NOMO-1 treated with dmso at 0.1 percent for 144 hours (cell line): ENCODE measurements around the gene WWOX.

ENCODE experiments used
- DNase-seq: peaks from one replicate; lab custom pipeline; 2025; ENCODE audit not compliant: unreplicated experiment; lab: John Stamatoyannopoulos, UW

WWOX gene

DNA sequence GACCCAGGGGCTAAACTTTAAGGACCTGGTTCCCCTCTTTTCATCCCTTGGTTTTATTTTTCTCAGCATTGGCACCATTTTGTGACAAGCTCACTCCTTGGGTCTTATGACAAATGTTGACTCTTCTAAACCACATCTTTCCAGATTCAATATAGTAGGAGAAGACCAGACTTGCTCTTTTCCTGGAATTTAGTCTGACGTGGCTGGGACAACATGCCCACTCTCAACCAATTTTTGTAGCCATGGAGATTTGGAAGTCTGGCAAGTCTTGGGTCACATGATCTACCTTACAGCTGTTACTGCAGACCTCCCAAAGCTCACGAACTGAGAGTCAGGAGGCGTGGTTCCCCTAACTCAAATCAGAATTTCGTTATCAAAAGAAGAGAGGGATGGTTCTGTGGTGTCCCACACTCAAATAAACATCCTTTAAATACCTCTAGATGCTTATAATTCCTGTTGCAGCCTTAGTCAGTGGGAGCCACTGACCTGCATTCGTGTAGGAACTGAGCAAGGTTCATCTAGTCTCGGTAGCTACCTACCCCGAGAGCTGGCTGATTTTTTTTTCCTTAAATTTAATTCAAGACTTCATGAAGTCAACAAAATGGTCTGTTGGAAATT lies 817.6 kb downstream of the WWOX start:
- DNase-seq = no peak

DNA sequence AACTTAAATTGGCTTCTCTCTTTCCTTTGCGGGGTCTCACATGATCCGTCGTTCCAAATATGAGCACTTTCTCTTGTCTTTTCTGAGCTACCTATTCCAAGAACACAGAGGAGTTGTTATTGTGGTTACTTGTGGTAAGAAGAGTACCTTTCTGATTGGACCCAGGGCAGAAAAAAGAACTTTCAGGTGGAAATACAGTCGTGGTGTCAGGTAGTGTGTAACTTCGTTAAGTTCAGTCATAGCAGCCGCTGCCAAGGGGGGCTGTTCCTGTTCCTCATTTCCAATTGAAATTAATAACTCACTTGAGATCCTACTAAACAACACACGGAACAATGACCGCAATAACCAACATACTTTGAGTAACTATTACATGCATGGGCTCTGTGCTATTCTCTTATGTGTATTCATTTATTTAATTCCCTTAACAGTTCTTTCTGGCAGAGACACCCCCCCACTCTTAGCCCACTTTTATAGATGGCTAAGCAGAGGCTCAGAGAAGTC lies 819.4 kb downstream of the WWOX start:
- DNase-seq = no peak

DNA sequence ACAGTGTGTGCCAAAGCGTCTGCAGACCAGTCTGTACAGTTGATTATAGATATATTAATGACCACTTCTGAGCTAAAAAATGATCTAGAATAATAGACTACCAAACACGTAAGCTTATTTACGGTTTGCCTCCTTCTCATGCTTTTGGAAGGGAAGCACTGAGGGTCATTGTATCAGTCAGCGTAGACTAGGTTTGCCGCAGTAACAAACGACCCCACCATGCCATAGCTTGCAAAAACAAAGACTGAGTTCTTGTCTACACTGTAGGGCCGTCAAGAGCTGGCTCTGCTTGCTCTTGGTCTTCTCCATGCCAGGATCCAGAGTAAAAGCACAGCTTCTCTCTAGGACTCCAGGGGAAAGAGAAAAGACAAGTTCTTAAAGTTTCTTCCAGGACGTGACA lies 820.4 kb downstream of the WWOX start:
- DNase-seq = no peak

GRCh38 chr16:78920621-78921020 lies 821.2 kb downstream of the WWOX start:
- no peak for DNase-seq

DNA sequence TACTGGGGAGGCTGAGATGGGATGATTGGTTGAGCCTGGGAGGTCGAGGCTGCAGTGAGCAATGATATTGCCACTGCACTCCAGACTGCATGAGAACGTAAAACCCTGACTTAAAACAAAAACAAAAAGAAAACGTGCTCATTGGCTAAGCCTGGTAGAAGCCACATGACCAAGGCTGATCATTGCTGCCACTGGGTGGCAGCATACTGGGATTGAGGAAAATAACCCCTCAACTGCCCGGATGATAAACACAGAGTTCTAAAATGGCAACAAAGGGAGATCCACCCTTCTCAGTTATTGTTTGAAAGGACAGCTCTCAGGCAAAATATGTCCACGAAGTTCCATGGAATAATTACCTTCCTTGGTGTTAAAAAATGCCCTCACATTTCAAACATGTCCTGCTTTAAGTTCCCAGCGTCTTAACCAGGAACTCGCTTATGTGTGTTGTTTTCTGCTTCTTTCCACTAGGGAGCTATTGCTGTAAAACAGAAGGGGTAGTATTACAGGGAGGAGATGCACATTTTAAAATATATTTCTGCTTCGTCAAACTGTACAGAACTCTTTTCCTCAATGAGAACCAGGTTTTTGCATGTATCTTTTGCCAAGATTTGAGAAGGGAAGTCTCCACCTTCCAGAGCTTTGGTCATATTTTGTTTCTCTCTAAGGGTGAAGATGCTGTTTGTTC lies 825.8 kb downstream of the WWOX start:
- no peak for DNase-seq

DNA sequence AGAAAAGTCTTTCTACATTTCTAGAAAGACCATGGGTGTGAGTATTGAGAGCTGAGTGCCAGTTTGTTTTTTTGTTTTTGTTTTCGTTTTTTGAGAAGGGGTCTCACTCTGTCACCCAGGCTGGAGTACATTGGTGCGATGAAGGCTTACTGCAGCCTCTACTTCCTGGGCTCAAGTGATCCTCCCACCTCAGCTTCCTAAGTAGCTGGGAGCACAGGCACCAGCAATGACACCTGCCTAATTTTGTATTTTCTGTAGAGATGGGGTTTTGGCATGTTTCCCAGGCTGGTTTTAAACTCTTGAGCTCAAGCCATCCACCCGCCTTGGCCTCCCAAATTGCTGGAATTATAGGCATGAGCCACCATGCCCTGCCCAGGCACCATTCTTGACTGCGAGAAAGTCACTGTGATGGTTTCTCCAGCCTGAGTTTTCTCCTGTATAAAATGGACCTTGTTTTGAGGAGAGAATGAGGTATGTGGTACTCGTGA lies 827.3 kb downstream of the WWOX start:
- DNase-seq = no peak

DNA sequence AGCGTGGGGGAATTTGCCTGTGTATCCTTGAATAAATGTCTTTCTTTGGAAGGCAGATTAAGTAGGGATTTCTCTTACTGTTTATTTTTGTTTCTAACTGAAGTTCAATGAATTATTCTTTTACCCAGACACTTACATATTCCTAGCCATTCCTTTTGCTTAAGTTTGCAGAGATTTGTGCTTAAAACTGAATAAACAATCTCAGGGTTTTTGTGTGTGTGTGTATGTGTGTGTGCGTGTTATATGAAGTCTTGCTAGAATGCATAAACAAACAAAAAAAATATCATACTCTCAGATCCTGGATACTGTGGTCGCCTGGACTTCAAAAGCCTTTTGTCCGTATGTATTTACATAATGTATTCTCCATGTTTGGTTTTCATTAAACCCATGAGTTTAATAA lies 828.3 kb downstream of the WWOX start:
- no peak for DNase-seq

- DNase-seq = no peak
Observed at GRCh38 chr16:78929841-78930240, 830.4 kb downstream of the WWOX start.

DNA sequence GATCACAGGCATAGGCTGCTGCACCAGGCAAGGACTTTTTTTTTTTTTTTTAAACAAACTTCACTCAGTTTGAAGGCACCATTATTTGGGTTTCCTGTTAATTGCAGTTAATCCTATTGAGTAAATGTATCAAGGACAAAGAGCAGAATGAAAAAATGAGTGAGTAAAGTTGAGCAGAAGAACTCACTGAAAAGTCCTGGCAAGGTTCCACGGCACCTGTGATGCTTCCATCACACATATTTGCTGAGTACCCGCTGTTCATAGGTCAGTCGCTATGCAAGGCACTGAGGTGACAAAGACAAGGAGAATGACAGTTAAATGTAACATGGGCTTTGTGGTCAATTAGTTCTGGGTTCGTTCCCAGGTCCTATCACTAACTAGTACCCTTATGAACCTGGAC lies 831.1 kb downstream of the WWOX start:
- no peak for DNase-seq

DNA sequence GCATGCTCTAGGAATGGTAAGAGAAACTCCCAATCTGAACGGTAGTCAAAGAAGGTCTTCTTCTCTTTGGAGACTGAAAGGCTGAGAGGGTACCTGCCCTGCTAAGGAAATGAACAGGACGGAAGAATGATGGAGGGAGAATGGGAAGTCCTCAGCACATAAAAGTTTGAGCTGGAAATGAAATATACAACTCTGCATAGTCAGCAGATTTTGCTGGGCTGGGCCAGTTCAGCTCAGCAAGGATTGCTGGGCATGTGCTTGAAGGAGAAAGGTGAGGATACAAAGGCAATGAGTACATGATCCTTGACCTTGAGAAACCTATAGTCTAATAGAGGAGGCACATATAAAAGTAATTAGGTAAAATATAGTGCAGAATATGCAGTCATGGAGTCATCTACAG lies 831.8 kb downstream of the WWOX start:
- DNase-seq = no peak

- no peak for DNase-seq
Observed at GRCh38 chr16:78931678-78932077, 832.2 kb downstream of the WWOX start.

- DNase-seq = no peak
Observed at GRCh38 chr16:78932355-78932943, 833.0 kb downstream of the WWOX start.

GRCh38 chr16:78936060-78936459 lies 836.6 kb downstream of the WWOX start:
- no peak for DNase-seq

- DNase-seq = no peak
Observed at GRCh38 chr16:78939597-78939996, 840.1 kb downstream of the WWOX start.

DNA sequence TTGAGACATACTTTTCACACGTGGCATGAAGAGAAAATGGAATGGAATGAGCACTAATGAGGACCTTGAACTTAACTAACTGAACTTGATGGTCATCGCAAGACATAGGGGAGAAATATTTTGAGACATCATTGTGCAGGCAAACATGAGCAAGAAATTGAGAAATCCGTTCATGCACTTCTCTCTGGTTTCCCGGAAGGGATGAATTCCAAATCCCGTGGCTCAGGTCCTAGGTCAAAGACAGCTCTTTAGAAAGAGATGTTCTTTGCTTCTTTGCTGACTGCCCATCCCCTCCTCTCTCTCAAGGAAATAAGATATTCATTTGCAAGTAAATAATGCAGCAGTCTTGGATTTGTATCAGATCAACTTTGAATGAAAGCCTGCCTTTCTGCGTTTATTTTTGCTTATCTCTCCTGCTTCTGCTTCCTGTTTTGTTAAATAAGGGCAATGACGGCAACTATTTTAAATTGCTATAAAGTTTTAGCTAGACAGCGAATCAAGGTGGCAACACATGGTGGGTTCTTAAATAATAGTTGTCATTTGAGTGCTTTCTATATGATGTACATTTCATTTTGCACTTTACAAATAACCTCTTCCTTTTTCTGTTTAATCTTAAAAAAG lies 843.3 kb downstream of the WWOX start:
- no peak for DNase-seq

- DNase-seq = no peak
Observed at GRCh38 chr16:78945336-78945735, 845.9 kb downstream of the WWOX start.

GRCh38 chr16:78946556-78946955 lies 847.1 kb downstream of the WWOX start:
- no peak for DNase-seq

DNA sequence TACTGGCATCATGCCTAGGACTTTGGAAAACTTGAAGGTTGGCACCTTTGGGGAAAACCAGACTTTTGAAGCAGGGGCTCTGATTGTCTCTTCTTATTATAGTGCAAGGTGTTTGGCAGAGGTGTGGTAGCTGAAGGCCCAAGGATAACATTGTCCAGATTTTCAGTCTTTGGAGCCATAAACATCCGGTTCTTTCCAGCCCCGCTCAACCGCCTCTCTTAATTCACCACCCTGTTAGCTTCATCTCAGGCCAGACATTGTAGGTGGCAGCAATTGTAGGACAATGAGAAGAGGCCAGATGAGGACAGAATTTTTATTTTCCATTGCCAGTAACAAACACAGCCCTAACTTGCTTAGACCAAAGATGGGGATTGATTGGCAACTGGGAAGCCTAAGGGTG lies 851.3 kb downstream of the WWOX start:
- DNase-seq = no peak

DNA sequence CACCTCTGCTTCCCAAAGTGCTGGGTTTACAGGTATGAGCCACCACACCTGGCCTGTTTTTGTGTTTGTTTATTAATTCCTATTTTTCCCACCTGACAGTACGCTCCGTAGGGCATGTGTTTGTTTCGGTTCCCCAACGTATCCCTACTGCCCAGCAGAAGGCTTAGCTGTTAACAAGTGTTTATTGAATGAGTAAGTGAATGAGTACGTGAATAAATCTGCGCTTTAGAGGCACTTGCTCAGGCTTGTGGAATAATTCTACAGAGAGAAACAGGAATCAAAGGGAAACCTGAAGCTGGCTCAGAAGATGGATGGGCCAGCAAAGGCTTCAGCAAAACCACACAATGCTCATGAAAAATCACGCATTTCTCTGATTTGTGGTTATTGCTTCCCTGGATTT lies 853.2 kb downstream of the WWOX start:
- no peak for DNase-seq

- no peak for DNase-seq
Observed at GRCh38 chr16:78953526-78953925, 854.1 kb downstream of the WWOX start.

DNA sequence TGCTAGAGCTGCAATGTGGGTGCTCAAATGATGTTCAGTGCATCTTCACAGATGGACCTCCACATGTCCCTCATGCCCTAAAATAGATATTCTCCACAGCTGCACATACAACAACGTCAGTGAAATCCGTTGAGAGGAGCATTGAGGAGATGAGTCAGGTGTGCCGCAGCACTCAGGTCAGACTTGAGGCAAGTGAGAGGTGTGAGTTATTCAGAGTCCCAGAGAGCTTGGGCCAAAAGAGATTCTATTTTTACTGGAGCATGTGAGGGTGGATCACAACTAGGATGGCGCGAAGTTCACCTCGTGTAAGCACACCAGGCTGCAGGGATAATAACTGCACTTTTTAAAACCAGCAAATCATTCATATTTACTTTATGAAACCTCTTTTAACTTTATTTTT lies 855.8 kb downstream of the WWOX start:
- no peak for DNase-seq

DNA sequence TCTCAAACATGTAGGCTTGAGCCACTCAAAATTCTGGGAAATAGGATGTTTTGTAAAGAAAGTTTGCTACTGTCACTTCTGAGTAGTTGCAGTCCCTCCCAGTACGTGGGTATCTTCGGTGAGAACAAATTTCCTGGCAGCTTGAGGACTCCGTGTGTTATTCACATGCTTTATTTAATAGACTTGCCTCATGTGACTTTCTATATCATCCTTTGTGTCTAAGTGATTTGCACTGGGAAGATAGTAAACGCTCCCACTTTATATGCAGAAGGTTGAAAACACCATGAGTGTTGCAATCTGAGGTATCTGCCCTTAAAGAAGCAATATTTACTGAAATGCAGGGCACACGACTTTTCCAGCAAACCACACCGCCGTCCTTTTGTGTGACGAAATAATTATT lies 857.4 kb downstream of the WWOX start:
- no peak for DNase-seq
